Muscle layer of colon (tissue), 2 donors: ENCODE results near the gene GNG12.
A peak's percentile ranks its signal among the peaks of the same experiment; 100 is the strongest.

Experiments used
- H3K27ac ChIP-seq: one replicate; pipeline ENCODE4 v1.7.0; 2013; ENCODE audit warnings: low read depth, mild to moderate bottlenecking, low read length, moderate library complexity
- H3K27me3 ChIP-seq, 2 donors: one replicate each; pipeline ENCODE4 v1.7.0; 2013; ENCODE audit warnings: low read length in 2 of 2, mild to moderate bottlenecking in 2 of 2; ENCODE audit not compliant: insufficient read depth in 2 of 2, control insufficient read depth in 1 of 2
- H3K36me3 ChIP-seq: one replicate; pipeline ENCODE4 v1.7.0; 2013; ENCODE audit warnings: mild to moderate bottlenecking, low read length; ENCODE audit not compliant: insufficient read depth
- H3K4me1 ChIP-seq: one replicate; pipeline ENCODE4 v1.7.0; 2013; ENCODE audit warnings: mild to moderate bottlenecking, low read length; ENCODE audit not compliant: insufficient read depth
- H3K4me3 ChIP-seq, 2 donors: one replicate each; pipeline ENCODE4 v1.7.0; 2013; ENCODE audit warnings: low read length in 2 of 2, low read depth in 1 of 2, mild to moderate bottlenecking in 1 of 2, moderate library complexity in 1 of 2
- H3K9ac ChIP-seq: one replicate; pipeline ENCODE4 v1.7.0; 2013; ENCODE audit warnings: low read length
- H3K9me3 ChIP-seq: one replicate; pipeline ENCODE4 v1.7.0; 2013; ENCODE audit warnings: mild to moderate bottlenecking, low read length
- donor health status: abdominal sarcoma.
- donor health status: Adenocarcinoma of cecum.

GNG12 gene

DNA sequence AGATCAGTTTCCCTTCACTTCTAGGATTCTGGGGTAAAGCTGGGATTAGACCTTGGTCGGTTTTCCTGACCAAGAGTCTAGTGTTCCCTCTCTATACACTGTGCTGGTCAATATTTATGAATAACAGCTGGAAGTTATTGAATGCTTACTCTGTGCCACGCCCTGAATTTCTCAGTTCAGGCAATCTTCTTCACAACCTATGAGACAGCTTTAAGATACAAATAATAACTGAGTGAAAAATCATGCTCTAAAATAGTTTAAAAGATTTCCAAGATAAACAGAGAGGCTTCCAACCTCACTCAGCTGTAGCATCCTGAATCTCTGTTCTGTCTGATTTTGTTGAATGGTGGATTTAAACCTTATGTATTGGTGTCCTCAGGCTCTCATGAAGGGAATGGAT is 72.2 kb downstream of the GNG12 start:
- no peaks in the 10 kb centered on the region for H3K27me3 ChIP-seq
- no peaks in the 10 kb centered on the region for H3K9me3 ChIP-seq
- no peak overlapping the region for H3K27ac ChIP-seq
- no peak overlapping the region for H3K9ac ChIP-seq
- H3K4me1 ChIP-seq = peaks cover 12% of the 10 kb centered on the region
- H3K4me3 ChIP-seq = no peak overlapping the region
- no peaks in the 10 kb centered on the region for H3K36me3 ChIP-seq

DNA sequence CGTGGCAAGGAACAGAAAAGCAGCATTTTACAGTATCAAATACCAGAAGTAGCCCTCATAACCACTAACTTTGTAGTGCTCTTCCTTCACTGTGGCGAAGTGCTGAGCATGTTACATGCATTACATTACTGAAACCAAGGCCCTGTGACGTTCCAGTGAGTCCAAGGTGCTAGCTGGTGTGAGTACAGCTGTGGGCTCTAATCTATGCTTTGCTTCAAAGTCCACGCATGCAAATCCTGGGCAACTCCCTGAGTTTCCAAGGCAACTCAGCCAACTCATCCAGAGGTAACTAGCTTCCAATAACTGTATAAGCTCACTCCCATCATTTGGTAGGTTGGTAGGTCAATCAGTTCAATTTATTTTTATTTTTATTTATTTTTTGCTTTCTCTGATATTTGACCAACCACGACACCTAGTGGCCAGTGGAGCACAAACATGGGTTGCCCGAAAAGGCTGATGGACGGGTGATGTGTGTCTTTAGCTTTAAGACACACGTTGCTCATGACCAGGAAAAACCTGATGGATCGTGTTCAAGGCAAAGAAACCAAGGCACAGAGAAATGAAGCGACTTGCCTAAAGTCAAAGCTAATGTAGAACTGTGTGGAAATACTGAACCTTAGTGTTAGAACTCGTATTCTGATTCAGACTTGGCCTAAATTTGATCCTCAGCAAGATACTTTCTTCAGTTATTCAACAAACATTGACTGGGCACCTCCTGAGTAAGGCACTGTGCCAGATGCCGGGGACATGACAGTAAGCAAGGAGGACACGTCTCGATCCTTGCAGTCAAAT is 73.0 kb downstream of the GNG12 start:
- no peak overlapping the region for H3K27ac ChIP-seq
- H3K4me3 ChIP-seq = no peak overlapping the region
- H3K9ac ChIP-seq = no peak overlapping the region
- no peaks in the 10 kb centered on the region for H3K9me3 ChIP-seq
- peaks cover 7% of the 10 kb centered on the region for H3K4me1 ChIP-seq
- H3K27me3 ChIP-seq = no peaks in the 10 kb centered on the region
- H3K36me3 ChIP-seq = no peaks in the 10 kb centered on the region

DNA sequence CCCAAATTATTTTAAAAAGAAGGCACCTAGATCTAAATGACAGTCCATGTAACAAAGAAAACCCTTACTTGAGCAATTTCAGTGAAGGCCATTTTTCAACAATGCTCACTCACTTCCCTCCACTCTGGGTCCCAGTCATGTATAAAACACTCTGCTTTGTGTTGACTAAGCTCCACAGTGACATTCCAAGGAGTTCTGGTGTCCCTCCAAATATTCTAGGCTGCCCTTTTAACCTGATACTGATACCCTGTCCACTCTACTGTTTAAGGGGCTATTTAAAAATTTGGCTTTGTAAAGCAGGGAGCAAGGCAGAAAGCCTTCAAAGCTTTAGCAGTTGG is 73.6 kb downstream of the GNG12 start:
- no peak overlapping the region for H3K27ac ChIP-seq
- no peaks in the 10 kb centered on the region for H3K36me3 ChIP-seq
- H3K27me3 ChIP-seq = no peaks in the 10 kb centered on the region
- no peaks in the 10 kb centered on the region for H3K9me3 ChIP-seq
- no peak overlapping the region for H3K9ac ChIP-seq
- no peak overlapping the region for H3K4me3 ChIP-seq
- peaks cover 7% of the 10 kb centered on the region for H3K4me1 ChIP-seq

DNA sequence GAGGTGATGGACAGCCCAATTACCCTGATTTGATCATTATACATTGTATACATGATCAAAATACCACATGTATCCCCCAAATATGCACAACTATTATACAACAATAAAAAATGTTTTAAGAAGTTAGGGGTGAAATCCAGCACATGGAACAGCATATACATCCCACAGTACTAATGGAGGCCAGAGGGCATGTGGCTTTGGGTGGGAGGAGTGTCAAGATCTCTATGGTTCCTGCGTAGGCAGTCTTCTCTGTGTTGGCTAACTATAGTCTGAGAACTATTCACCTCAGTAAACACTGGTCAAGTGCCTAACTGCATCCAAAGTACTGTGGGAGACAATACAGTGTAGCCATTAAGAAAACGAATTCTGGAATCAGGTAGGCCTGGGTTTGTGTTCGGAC is 74.2 kb downstream of the GNG12 start:
- H3K9me3 ChIP-seq = no peaks in the 10 kb centered on the region
- H3K9ac ChIP-seq = no peak overlapping the region
- no peaks in the 10 kb centered on the region for H3K36me3 ChIP-seq
- peaks cover 7% of the 10 kb centered on the region for H3K4me1 ChIP-seq
- H3K27ac ChIP-seq = no peak overlapping the region
- H3K27me3 ChIP-seq = no peaks in the 10 kb centered on the region
- no peak overlapping the region for H3K4me3 ChIP-seq

DNA sequence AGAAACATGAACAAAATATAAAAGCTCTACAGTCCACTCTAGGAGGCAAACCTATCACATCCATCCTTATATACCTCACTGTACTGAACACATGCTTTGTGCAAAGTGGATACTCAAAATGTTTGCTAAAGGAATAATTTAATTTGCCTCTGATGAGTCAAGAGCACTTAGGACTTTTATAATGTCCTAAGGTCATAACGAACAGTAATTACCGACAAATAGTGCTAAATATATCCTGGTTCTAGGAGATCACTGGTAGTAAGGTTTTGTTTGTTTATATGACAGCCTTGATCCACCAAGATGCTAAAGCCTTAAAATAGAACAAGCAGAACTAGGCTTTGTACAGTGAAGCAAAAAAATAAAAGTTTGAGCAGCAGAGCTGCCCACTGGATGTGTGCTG is 77.6 kb downstream of the GNG12 start:
- Histone ChIP-seq H3K9ac (no peak overlapping the region), H3K36me3 (no peaks in the 10 kb centered on the region), H3K27me3 (no peaks in the 10 kb centered on the region), H3K9me3 (no peaks in the 10 kb centered on the region), H3K27ac (no peak overlapping the region), H3K4me1 (peaks cover 8% of the 10 kb centered on the region), H3K4me3 (no peak overlapping the region)

DNA sequence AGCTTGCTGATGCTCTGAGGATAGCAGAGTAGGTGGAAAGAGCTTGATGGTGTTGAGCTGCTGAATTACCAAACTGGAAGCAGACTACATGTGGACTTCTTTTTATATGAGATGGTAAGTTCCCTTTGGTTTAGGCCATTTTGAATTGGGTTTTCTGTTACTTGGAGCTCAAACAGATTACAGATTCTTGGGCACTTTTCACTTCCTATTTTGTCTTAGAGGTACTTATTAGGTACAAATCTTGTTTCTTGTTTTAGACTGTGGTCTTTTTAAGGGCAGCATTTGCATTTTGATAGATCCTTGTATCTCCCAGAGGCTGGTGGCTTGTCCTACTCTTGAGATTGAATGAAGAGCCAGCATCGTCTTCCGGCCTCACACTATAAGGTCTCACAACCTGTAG is 78.1 kb downstream of the GNG12 start:
- Histone ChIP-seq H3K27ac (no peak overlapping the region), H3K27me3 (no peaks in the 10 kb centered on the region), H3K36me3 (no peaks in the 10 kb centered on the region), H3K9me3 (no peaks in the 10 kb centered on the region), H3K4me3 (no peak overlapping the region), H3K9ac (no peak overlapping the region), H3K4me1 (peaks cover 13% of the 10 kb centered on the region)

DNA sequence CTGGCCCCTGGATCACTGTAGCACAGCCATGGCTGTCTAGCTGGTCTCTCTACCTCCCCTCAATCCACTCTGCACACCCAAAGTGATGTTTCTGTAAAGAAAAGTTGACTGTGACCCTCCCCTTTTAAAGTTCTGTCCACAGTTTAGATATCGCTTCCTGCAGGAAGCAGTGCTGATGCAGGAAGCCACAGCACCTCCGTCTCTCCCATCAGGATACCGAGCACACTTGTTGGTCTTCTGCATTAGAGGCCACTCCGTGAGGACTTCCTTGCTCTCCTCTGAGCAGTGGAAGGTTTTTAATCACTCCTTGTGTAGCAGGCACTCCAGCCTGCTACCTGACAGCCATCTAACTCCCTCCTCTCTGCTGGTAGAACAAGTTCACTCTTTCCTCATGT is 78.7 kb downstream of the GNG12 start:
- Histone ChIP-seq H3K4me1 (peaks cover 13% of the 10 kb centered on the region), H3K27ac (no peak overlapping the region), H3K4me3 (no peak overlapping the region), H3K9me3 (no peaks in the 10 kb centered on the region), H3K36me3 (no peaks in the 10 kb centered on the region), H3K9ac (no peak overlapping the region), H3K27me3 (no peaks in the 10 kb centered on the region)

DNA sequence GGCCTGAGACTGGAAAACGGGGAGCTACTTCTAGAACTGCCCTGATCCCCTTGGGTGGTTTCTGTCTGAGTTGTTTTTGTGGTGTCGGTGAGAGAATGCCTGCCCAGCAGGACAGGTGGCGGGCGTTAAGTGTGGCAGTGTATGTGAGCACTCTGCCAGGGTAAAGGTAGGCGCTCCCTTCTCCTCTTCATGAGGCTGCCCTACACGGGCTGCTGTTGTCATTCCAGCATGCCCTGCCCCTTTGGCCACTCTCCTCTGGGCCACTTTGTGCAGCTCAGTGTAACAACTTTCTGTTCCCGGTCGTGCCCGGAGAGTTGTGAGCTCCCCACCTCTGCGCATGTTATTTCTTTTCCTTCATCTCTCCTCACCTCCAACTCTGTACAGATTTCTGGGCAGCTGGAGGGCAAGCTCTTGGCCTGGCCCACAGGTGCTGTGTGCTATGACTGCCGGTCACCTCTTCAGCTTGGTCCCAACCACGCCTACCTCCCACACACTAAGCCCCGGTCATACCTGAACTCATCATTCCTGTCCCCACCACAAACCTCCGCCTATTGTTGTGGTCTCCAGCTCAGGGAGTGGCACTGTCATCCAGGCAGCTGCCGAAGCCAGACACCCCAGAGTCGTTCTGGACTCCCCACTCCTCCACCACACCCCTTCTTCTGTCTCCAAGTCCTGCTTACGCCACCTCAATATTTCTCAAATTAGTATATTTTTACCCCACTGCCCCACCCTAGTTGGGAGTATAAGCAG is 79.3 kb downstream of the GNG12 start:
- Histone ChIP-seq H3K27ac (no peak overlapping the region), H3K9ac (no peak overlapping the region), H3K4me3 (no peak overlapping the region), H3K36me3 (no peaks in the 10 kb centered on the region), H3K9me3 (no peaks in the 10 kb centered on the region), H3K4me1 (peaks cover 17% of the 10 kb centered on the region), H3K27me3 (no peaks in the 10 kb centered on the region)

DNA sequence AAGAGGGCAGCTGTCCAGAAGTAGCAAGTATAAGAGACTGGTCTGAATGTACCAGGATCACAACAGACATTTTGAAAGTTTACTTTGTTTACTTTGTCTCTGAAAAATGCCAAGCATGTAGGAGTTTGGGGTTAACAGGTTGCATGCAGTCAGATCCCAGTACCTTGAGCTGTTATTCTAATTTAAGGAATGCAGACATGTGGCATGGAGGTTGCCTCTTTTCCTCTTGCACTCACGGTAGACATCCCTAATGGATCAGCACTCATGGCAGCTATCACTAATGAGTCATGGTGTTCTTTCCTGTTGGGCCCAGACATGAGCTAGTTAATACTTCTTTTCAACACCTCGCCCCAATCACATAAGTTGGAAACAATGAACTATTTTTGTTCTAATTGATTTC is 81.0 kb downstream of the GNG12 start:
- no peaks in the 10 kb centered on the region for H3K27me3 ChIP-seq
- H3K4me3 ChIP-seq = no peak overlapping the region
- H3K4me1 ChIP-seq = peaks cover 32% of the 10 kb centered on the region
- no peak overlapping the region for H3K27ac ChIP-seq
- no peaks in the 10 kb centered on the region for H3K9me3 ChIP-seq
- H3K9ac ChIP-seq = no peak overlapping the region
- H3K36me3 ChIP-seq = no peaks in the 10 kb centered on the region

DNA sequence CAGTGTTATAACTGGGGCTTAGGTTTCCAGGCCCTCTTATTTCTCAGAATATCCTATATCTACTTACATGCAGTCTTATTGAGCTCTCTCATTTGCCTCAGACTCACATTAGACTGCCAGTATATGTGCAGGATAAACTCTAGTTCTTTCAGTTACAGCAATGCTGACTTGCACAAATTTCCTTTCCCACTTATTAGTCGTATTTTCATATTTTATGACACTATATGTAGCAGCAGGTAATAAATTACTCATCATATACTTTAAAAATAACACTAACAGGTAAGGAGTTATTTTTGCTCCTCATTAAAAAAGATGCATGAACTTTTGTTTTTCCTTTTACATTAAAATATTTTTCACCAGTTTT is 82.6 kb downstream of the GNG12 start:
- no peaks in the 10 kb centered on the region for H3K9me3 ChIP-seq
- peaks cover 32% of the 10 kb centered on the region for H3K4me1 ChIP-seq
- H3K27ac ChIP-seq = no peak overlapping the region
- no peak overlapping the region for H3K9ac ChIP-seq
- H3K27me3 ChIP-seq = no peaks in the 10 kb centered on the region
- no peak overlapping the region for H3K4me3 ChIP-seq
- no peaks in the 10 kb centered on the region for H3K36me3 ChIP-seq

DNA sequence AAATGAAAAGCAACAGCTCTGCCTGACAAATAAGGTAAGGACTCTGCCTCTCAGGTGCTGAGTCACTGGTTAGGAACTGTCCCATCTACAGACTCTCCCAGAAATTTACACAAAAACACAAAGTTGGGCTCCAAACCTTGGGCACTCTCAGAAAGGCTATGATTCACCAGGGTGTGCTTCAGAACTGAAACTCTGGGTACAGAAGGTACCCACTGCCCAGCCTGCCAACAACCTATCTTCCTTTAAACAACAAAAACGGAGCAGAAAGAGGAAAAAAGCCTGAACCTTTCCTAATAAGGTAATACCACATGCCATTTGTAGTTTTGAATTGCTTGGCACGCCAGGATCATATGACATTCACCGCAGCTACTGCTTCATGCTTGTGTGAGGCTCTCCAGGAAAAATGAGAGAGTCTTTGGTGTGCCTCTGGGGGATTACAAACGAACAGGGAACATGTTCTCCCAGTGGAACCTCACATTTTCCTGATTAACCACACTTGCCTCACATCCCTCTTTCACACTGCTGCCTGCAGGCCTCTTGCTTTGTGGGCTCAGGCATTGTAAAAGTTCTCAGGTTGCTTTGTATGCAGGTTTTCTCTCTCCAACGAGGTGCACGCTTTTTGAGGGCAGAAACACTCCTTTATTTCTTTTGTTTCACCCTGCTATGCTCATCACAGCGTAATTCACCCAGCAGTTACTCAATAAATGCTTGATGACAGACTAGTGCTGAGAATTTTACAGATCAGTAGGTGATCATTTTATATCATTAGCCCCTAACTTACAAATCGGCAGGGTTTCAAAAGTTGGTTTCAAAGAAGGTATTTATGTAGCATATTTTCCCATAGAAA is 83.2 kb downstream of the GNG12 start:
- Histone ChIP-seq H3K27ac (peak overlapping the region; percentile 7), H3K4me3 (no peak overlapping the region), H3K9me3 (no peaks in the 10 kb centered on the region), H3K9ac (no peak overlapping the region), H3K36me3 (no peaks in the 10 kb centered on the region), H3K27me3 (no peaks in the 10 kb centered on the region), H3K4me1 (peaks cover 32% of the 10 kb centered on the region)
